GM10248 (cell line): ENCODE results near the gene MGAT5B.
A peak's percentile ranks its signal among the peaks of the same experiment; 100 is the strongest.

Experiments used
- CTCF ChIA-PET: fragments of 300-600 bp; sonication (Branson Sonifier 250); formaldehyde crosslinking; extraction: SDS; loops from one replicate; lab custom pipeline; 2021; ENCODE audit warnings: antibody characterized with exemption; lab: Yijun Ruan, JAX
- POLR2A ChIA-PET: fragments of 350-650 bp; sonication (Branson Sonifier 250); formaldehyde crosslinking; extraction: SDS; loops from one replicate; lab custom pipeline; 2020; ENCODE audit warnings: antibody characterized with exemption; lab: Yijun Ruan, JAX
- DNase-seq: peaks from one replicate; pipeline ENCODE4 v3.0.0; 2012; ENCODE audit errors: extremely low spot score
- TF ChIP-seq, protein P1 (sequence below): IDR thresholded peaks from 2 replicates; pipeline ENCODE4 v1.5.1; 2012; ENCODE audit warnings: mild to moderate bottlenecking, low read depth; ENCODE audit errors: extremely low read depth, missing control alignments, control extremely low read depth

MGAT5B gene

DNA sequence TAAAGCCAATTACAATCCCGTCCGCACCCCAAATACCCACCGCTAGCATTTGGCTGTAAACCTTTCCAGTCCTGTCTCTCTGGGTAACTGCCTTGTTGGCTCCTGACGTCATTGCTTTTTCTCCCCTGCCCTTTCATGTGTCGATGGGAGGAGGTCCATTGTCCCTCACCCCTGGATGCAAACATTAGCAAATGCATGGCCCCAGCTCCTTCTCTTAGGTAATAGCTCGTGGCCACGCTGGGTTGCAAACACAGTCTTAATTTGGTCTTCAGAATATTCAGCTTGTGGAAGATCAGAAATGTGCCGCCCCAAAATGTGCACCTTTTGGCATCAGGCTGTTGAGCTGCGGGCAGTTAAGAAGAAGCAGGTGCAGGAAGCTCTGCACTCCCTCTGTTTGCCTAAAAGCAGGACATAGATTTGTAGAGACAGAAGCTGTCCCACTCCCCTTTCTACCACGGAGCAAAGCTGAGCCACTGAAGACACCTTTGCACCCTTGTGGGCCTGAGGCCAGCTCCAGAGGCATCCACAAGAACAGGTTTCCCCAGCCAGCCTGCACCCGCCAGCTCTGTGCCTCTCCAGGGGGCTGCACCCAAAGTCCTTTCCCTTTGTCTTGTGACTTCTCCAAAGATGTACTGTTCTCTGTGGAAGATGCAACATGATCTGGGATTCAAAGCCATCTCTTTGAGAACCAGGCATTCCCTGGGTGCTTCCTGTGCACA, 127.3 kb downstream of the MGAT5B start:
- TF ChIP-seq, protein P1, sequence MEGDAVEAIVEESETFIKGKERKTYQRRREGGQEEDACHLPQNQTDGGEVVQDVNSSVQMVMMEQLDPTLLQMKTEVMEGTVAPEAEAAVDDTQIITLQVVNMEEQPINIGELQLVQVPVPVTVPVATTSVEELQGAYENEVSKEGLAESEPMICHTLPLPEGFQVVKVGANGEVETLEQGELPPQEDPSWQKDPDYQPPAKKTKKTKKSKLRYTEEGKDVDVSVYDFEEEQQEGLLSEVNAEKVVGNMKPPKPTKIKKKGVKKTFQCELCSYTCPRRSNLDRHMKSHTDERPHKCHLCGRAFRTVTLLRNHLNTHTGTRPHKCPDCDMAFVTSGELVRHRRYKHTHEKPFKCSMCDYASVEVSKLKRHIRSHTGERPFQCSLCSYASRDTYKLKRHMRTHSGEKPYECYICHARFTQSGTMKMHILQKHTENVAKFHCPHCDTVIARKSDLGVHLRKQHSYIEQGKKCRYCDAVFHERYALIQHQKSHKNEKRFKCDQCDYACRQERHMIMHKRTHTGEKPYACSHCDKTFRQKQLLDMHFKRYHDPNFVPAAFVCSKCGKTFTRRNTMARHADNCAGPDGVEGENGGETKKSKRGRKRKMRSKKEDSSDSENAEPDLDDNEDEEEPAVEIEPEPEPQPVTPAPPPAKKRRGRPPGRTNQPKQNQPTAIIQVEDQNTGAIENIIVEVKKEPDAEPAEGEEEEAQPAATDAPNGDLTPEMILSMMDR: no peak
- DNase-seq: no peak
- ChIA-PET CTCF (interaction anchor here (2.0 kb wide), 1 partner anchor 61 kb away, joined by 5 read pairs; no protein-coding TSS in a partner anchor), POLR2A (no interaction called here)

DNA sequence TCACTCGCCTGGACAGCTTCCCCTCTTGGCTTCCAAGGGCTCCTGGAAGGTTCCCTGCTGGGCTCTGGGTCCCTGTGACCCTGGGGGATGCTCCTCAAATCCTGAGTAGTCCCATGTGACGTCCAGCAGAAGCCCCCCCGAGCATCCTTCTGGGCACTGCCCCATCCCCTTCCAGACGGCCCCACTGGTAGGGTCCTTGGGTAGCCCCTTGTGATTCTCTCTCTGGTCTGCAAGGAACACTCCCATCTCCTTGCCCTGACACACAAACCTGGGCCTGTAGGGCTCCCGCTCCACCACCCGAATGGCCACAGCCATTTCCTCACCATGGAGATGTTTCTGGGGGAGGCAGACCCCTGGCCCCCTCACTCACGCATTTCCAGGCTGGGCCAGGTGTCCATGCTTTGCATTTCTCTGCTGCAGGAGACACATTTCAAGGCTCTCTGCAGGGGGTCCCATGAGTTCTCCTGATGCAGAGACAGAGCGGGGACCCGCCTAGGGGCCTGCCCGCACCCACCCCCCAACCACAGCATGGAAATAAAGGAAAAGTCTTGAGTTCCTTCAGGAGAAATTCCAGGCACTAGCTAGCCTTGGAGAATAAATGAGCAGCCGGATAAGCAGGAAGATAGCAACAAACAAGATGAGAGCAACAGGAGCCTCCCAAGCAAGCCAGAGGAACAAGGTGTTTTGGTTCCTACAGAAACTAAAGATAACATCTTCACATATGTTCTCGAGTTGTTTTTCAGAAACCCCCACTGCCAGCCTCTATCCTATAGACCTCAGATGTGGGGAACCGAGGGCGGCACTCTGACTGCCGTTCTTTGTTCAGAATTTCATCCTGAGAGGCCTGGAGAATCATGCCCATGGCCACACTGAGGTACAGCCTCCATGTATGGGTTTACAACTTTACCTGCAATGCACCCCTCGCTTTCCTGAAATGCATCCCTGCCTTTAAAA, 128.8 kb downstream of the MGAT5B start:
- CTCF ChIA-PET: interaction anchor here (1.3 to 2.0 kb wide), 2 partner anchors 59 to 129 kb away, joined by 3 to 5 read pairs; partner anchors contain the start of gene MGAT5B

DNA sequence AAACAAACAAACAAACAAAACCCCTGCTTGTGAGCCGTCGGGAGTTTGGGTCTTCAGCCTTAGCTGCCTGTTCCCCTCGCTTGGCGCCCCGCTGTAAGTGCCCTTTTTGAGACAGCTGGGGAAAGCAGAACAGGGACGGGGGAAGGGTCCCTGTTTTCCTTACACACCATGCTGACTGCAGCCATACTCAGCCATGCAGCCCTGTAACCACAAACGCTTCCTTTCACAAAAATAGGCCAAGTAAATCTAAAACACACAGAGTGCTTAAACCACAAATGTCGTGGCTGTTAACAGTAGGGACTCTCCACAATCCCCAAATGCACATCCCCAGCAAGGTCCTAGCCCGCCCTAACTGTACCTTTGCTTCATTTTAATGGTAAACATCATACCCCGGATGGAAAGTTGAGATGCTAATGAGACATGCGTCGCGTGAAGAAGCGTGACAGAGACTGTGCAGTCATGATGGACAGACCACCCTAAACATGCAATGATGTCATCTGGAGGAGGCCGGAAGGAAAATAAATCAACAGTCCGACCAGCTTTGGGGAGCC, 129.9 kb downstream of the MGAT5B start:
- CTCF ChIA-PET: interaction anchor here (1.3 kb wide), 1 partner anchor 130 kb away, joined by 3 read pairs; the partner anchor contains the start of gene MGAT5B
- TF ChIP-seq, protein P1: no peak

More for the DNA sequence above, 128.8 kb downstream of the MGAT5B start:
- POLR2A ChIA-PET: no interaction called here
- TF ChIP-seq, protein P1: no peak
- DNase-seq: no peak

DNA sequence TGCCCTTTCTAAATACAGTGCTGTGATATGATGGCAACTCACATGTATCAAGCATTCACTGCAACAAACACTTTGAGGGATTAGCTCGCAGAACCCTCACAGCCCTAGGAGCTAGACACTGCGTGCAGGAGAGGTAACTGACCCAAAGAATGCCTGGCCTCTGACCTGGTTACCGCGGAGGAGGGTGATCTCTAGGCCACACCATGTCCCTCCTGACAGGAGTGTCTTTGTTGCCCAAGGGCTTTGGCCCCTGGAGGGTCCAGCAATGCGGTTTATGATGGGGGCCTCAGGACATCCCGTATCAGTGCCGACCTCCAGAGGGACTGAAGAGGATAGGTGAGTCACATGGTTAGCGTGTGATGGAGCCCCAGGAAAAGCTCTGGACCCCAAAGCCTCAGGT, 130.6 kb downstream of the MGAT5B start:
- POLR2A ChIA-PET: no interaction called here
- no peak for DNase-seq
- CTCF ChIA-PET: interaction anchor here (1.3 kb wide), 1 partner anchor 131 kb away, joined by 3 read pairs; the partner anchor contains the start of gene MGAT5B
- TF ChIP-seq, protein P1: no peak

More for the DNA sequence above, 129.9 kb downstream of the MGAT5B start:
- DNase-seq: peak; percentile 69
- POLR2A ChIA-PET: no interaction called here
